Measurements from ENCODE around the gene STX18. TPM values are rescaled to one million over a fixed set of nuclear protein-coding genes. Genes with fewer than 3 reads are reported as not detected.

The STX18 gene
- total RNA-seq, 1 donor from 2014 or later, result 24.0 TPM

DNA sequence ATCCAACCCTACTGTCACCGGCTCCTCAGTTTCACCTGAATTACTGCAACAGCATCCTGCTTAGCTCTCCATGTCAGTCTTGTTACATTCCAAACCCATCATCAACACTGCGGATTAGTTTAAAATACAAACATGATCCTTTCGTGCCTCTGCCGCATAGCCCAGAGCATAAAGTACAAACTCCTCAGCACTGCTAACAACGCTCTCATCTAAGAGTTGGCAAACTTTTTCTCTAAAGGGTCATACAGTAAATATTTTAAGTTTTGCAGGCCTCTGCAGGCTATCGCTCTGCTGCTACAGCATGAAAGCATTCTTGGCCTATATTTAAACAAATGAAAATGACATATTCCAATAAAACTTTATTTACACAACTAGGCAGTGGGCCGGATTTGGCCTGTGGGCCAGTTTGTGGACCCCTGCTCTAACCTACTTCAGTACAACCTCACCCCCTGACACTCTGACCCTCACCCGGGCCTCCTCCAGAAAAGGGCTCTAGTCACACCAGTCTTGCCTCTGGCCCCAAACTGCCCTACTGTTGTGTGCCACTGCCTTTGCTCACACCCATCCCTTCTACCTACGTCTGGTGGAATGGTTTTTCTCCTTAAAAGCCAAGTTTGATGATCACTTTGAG lies 7.2 kb downstream of the STX18 start:
- Mint-ChIP-seq H3K9me3 (ENCODE audit: unreplicated experiment) (no peaks in the 10 kb centered on the region), H3K27ac (ENCODE audit: unreplicated experiment) (no peak overlapping the region), H3K27me3 (ENCODE audit: unreplicated experiment) (peaks cover 2% of the 10 kb centered on the region), H3K36me3 (ENCODE audit: low read depth, unreplicated experiment) (no peaks in the 10 kb centered on the region), H3K4me1 (ENCODE audit: unreplicated experiment) (no peaks in the 10 kb centered on the region), H3K4me3 (ENCODE audit: unreplicated experiment) (no peak overlapping the region)
- no peak for DNase-seq (ENCODE audit: low spot score)
- TF ChIP-seq, protein P1, sequence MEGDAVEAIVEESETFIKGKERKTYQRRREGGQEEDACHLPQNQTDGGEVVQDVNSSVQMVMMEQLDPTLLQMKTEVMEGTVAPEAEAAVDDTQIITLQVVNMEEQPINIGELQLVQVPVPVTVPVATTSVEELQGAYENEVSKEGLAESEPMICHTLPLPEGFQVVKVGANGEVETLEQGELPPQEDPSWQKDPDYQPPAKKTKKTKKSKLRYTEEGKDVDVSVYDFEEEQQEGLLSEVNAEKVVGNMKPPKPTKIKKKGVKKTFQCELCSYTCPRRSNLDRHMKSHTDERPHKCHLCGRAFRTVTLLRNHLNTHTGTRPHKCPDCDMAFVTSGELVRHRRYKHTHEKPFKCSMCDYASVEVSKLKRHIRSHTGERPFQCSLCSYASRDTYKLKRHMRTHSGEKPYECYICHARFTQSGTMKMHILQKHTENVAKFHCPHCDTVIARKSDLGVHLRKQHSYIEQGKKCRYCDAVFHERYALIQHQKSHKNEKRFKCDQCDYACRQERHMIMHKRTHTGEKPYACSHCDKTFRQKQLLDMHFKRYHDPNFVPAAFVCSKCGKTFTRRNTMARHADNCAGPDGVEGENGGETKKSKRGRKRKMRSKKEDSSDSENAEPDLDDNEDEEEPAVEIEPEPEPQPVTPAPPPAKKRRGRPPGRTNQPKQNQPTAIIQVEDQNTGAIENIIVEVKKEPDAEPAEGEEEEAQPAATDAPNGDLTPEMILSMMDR (IDR thresholded peaks at IDR 0.05; ENCODE audit: unreplicated experiment), result no peak

DNA sequence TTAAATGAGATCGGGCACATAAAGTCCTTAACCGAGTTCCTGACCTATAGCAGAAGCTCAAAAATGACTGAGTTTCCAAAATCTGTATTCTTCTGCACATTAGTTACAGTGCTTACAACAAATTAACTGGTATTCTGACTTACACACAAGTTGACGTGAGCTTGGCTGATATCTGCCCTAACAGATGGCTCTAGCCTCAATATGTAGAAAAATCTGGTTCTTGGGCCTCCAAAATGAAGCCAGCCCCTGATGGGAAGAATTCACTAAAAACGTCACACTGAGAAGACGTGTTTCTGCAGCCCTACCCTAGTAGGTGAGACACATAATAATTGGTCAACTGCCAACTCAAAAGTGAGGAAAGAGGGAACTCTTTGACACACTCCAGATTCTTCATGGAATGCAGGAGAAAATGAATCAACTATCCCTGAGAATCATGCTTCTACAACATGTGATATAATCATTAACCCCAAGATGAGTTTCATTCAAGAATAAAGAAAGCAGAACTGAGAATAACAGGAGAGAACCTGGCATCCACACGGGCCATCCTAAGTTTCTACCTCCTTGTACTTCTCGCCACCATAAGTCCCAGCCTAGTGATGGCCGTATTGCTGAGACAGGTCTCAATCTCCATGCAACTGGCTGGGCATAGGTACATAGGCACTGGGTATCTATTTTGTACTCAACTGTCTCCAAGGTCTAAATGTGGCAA lies 8.2 kb downstream of the STX18 start:
- Mint-ChIP-seq H3K36me3 (ENCODE audit: low read depth, unreplicated experiment) (no peaks in the 10 kb centered on the region), H3K4me1 (ENCODE audit: unreplicated experiment) (no peaks in the 10 kb centered on the region), H3K27ac (ENCODE audit: unreplicated experiment) (no peak overlapping the region), H3K9me3 (ENCODE audit: unreplicated experiment) (no peaks in the 10 kb centered on the region), H3K4me3 (ENCODE audit: unreplicated experiment) (no peak overlapping the region), H3K27me3 (ENCODE audit: unreplicated experiment) (peaks cover 2% of the 10 kb centered on the region)
- TF ChIP-seq, protein P1 (IDR thresholded peaks at IDR 0.05; ENCODE audit: unreplicated experiment), result no peak
- no peak for DNase-seq (ENCODE audit: low spot score)

DNA sequence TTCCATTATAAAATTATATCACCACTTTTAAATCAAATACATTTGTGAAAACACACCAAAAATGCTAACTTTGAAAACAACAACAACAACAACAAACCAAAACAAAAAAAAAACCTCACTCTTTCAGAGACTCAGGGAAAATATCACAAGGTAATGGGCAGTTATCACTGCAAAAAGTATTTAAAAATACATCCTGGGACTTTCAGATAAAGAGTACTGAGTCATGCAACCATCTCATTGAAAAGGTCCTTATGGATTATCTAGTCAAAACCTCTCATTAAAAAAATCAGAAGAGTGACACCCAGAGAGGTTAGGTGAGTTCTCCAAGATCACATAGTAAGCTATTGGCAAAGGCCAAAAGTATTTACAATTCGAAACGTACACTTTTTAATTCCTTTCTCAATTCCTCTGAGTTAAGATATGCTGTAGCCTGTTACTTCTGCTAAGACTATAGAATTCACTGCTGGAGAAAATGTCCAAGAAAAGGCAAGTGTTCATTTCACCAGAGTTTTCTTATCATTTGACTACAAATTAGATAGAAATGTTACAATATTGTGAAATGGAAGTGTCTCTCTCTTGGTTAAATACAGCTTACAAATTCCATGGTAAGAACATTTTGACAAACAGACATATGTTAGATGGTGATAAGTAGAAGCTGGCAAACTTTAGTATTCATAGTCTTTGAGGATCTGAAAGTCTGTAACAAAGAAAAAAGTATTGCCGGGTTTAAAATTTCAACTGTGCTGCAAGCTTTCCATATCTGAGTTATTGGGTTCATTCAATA lies 9.3 kb downstream of the STX18 start:
- H3K4me3 Mint-ChIP-seq (ENCODE audit: unreplicated experiment), result no peak overlapping the region
- no peaks in the 10 kb centered on the region for H3K36me3 Mint-ChIP-seq (ENCODE audit: low read depth, unreplicated experiment)
- TF ChIP-seq, protein P1 (IDR thresholded peaks at IDR 0.05; ENCODE audit: unreplicated experiment), result no peak
- no peaks in the 10 kb centered on the region for H3K4me1 Mint-ChIP-seq (ENCODE audit: unreplicated experiment)
- H3K27ac Mint-ChIP-seq (ENCODE audit: unreplicated experiment), result no peak overlapping the region
- H3K9me3 Mint-ChIP-seq (ENCODE audit: unreplicated experiment), result no peaks in the 10 kb centered on the region
- H3K27me3 Mint-ChIP-seq (ENCODE audit: unreplicated experiment), result peaks cover 2% of the 10 kb centered on the region
- no peak for DNase-seq (ENCODE audit: low spot score)

DNA sequence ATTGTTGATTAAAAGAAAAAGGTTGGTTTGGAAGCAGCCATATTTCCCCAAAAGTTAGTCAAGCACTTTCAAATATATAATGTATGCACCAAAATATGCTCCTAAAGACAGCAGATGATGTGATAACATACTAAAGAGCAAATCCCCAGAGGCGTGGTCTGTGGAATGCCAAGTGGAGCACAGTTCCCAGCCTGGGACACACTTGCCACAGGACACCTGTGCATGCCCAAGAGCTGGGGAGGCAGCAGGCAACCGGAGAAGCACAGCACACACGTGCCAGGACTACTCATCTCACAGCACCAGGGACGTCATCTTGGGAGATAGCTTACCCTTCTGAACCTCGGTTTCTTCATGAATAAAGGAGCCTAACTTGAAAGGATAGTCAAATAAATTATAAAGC lies 12.5 kb downstream of the STX18 start:
- DNase-seq (ENCODE audit: low spot score), result no peak
- TF ChIP-seq, protein P1 (IDR thresholded peaks at IDR 0.05; ENCODE audit: unreplicated experiment), result no peak
- H3K27me3 Mint-ChIP-seq (ENCODE audit: unreplicated experiment), result no peaks in the 10 kb centered on the region
- H3K9me3 Mint-ChIP-seq (ENCODE audit: unreplicated experiment), result no peaks in the 10 kb centered on the region
- H3K36me3 Mint-ChIP-seq (ENCODE audit: low read depth, unreplicated experiment), result no peaks in the 10 kb centered on the region
- H3K4me3 Mint-ChIP-seq (ENCODE audit: unreplicated experiment), result no peak overlapping the region
- H3K27ac Mint-ChIP-seq (ENCODE audit: unreplicated experiment), result no peak overlapping the region
- peaks cover 18% of the 10 kb centered on the region for H3K4me1 Mint-ChIP-seq (ENCODE audit: unreplicated experiment)

All from endothelial cell (in vitro differentiated cells).